HG02610 (cell line): Measurements from ENCODE around the gene MKRN2OS.

Experiments
- ATAC-seq: cut with Tn5 transposase; IDR thresholded peaks from one replicate; pipeline ENCODE4 v1.9.1; 2021; ENCODE audit warnings: mild to moderate bottlenecking, moderate library complexity; ENCODE audit not compliant: unreplicated experiment

Gene MKRN2OS

GRCh38 chr3:12545473-12545791, at the start of gene MKRN2OS:
TSS of gene MKRN2OS (minus strand) at chr3:12545499. CDS start at chr3:12545464, 35 bp downstream.
- no peak for ATAC-seq

DNA sequence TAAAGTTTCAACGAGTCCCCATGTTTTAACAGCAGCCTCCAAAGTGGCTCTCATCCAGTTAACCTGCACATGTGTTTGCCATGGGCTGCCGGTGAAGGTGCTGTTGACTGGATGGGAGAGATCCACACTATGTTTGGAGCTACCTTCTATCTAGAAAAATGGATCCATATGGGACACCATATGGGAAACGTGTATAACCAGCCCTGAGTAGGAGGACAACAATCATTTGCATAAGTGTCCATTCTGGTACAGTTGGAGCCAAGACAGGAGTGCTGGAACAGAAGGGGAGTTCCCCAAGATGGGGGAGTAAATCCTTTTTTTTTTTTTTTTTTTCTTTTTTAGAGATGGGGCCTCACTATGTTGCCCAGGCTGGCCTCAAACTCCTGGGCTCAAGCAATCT, 48.2 kb upstream of the MKRN2OS start:
- ATAC-seq, result no peak

DNA sequence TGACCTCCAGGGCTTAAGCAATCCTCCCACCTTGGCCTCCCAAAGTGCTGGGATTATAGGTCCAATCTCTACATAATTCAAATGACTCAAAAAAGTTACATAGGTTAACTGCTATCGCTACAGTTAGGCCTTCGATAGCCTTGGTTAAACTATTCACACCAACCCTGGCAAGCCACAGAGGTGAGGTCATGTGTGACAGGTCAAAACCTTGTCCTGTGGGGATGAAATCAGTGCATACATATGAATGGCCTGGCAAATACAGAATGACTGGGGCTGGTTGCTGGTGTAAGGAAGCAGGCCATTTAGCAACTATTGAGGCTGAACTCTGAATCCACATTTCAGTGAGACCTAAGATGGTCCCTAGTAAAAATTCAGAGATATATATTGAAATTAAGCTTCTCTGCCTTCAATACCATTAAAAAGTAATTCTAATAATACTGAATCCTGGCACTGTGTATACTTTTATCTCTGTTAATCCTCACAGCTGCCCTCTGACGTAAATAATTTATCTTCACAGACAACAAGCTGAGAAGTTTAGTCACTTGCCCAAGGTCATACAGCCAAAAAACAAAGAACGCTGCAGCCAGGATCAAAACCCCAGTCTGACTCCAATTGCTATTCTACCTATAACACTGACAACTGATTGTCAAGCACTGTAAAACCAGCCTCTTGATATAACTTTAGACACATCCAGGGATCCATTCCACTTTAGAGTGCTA, 46.9 kb upstream of the MKRN2OS start:
- ATAC-seq, result peak; percentile 49

GRCh38 chr3:12591456-12591855, 46.2 kb upstream of the MKRN2OS start:
- ATAC-seq, result no peak

DNA sequence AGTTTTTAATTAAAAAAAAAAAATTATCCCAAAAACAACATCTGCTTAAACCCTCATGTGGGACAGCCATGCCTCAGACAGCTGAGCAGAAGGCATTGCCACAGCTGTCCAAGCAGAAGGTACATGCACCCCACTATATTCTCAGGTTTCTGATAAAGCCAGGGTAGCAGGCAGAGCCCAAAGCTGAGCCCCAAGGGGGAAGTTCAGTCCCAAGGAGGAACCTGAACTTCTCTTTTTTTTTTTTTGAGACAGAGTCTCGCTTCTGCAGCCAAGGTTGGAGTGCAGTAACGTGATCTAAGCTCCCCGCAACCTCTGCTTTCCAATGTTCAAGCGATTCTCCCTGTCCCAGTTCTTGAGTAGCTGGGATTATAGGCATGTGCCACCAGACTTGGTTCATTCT, 44.8 kb upstream of the MKRN2OS start:
- no peak for ATAC-seq

GRCh38 chr3:12588039-12589009, 43.0 kb upstream of the MKRN2OS start:
- no peak for ATAC-seq

DNA sequence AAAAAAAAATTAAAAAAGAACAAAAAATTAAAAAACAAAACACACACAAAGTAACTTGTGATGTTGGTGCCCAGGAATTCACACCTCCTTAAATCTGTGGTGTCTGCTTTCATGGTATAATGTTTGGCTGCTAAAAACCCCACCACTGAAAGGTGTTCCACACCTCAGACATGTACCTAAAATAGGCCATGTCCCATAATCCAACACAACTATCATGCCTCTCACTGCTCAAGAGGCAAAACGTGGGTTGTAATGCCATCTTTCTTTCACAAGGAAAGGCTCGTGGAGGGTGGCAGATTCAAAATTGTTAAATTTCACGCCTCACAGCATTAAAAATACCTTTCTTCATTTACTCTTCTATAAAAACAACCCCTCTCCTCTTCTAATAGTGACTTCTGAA, 41.1 kb upstream of the MKRN2OS start:
- no peak for ATAC-seq

DNA sequence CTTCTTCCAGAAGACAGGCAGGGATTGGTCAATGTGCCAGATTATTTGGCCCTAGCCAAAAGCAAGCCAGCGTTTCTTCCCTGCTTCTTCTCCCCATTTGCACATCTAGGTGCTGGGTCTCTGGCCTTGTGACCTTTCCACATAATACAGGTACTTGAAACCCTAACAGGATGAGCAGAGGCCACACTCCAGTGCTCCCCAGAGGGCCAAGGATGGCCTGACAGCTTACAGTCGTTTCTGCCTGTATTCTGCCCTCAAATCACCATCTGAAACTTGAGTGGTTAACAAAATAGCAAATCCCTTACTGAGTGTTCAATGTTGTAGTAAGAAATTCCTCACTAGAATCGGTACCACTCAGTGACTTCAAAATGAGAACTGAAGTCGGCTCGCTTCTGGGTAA, 40.7 kb upstream of the MKRN2OS start:
- ATAC-seq, result peak; percentile 71

- no peak for ATAC-seq
Measured at GRCh38 chr3:12585181-12585580, 39.9 kb upstream of the MKRN2OS start.

- no peak for ATAC-seq
Measured at GRCh38 chr3:12584083-12584482, 38.8 kb upstream of the MKRN2OS start.

GRCh38 chr3:12583280-12583679, 38.0 kb upstream of the MKRN2OS start:
- ATAC-seq, result no peak

- no peak for ATAC-seq
Measured at GRCh38 chr3:12582730-12583129, 37.4 kb upstream of the MKRN2OS start.

DNA sequence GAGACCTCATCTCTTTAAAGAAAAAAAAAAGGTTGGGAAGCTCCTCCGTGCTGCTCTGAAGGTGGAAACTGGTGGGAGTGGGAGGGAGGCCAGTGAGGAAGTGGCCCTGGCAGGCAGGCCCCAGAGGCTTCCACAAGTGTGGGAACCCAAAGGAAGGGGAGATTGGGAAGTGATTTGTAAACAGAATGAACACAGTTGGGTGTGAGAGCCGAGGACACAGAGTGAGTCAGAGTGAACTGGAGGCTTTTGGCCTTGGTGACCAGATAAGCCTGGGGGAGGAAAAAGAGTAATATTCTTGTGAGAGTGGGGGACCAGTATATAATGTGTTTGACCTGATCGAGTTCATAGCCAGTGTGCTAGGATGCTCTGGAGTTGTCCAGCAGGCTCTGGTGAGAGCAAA, 34.6 kb upstream of the MKRN2OS start:
- ATAC-seq, result no peak

DNA sequence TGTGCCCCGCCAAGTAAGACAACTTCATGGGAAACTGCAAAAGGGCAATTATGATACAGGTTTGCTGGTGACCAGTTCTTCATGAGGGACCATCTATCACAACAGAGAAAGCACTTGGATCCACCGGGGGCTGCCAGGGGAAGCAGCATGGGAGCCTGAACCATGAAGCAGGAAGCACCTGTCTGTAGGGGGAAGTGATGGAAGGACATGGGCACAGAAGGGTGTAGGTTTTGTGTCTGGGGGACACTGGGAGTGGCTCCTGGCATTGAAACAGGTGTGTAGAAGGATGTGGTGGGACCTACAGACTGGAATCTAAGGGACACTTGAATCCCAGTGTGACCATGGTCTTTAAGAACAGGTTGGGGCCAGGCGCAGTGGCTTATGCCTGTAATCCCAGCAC, 34.2 kb upstream of the MKRN2OS start:
- no peak for ATAC-seq

- ATAC-seq, result no peak
Measured at GRCh38 chr3:12578742-12579141, 33.4 kb upstream of the MKRN2OS start.

GRCh38 chr3:12577379-12577778, 32.1 kb upstream of the MKRN2OS start:
- ATAC-seq, result no peak

DNA sequence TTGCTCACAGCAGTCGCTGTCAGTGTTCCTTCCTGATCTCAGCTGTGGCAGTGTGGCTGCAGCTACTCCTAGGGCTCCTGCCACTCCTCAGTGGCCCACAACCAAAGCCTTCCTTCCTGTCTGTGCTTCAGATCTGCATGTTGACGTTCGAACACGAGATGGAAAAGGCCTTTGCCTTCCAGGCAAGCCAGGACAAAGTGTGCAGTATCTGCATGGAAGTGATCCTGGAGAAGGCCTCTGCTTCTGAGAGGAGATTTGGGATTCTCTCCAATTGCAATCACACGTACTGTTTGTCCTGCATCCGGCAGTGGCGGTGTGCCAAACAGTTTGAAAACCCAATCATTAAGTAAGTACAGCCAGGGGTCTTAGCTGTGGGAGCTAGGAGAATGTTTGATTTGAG, 29.4 kb upstream of the MKRN2OS start:
- ATAC-seq, result no peak

DNA sequence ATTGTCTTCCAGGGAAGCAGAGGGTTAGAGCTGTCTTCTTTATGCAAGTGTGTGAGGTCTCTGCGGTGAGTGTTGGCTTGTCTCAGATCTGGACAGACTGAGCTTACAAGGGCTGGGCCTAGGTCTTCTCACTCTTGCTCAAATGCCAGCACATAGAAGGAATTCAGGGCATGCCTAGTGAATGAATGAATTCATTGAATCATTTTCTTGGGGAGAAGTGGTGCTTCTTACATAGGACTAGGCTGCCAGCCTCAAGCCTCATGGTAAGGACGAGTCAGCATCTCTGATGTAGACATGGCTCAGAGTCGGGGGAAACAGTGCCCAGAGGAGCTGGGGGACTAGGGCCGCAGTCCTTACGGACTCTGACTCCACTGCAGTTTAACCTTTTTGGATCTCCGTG, 28.8 kb upstream of the MKRN2OS start:
- ATAC-seq, result no peak

- no peak for ATAC-seq
Measured at GRCh38 chr3:12571986-12572385, 26.7 kb upstream of the MKRN2OS start.

GRCh38 chr3:12569836-12570235, 24.5 kb upstream of the MKRN2OS start:
- no peak for ATAC-seq

- ATAC-seq, result no peak
Measured at GRCh38 chr3:12568747-12569146, 23.4 kb upstream of the MKRN2OS start.

- no peak for ATAC-seq
Measured at GRCh38 chr3:12566976-12567375, 21.7 kb upstream of the MKRN2OS start.
